Activated T-cell treated with anti-CD3 and anti-CD28 coated beads, Interleukin-2, amount 50 U/mL, for 24 hours (primary cell): Measurements from ENCODE around the gene PCDHA10.
"Not testable (repeated sequence)": the region's sequence is repeated elsewhere in the genome, so short reads cannot be mapped to it uniquely, and the experiment has no call there.

Experiments used
- DNase-seq: peaks from one replicate; pipeline ENCODE4 v3.0.0-alpha.2; 2020
- H3K27ac Mint-ChIP-seq: 2 replicates; pipeline ENCODE4 v1.8.0; 2020; ENCODE audit warnings: mild to moderate bottlenecking, mixed read lengths
- H3K27me3 Mint-ChIP-seq: 2 replicates; pipeline ENCODE4 v1.8.0; 2020; ENCODE audit warnings: mixed read lengths
- H3K36me3 Mint-ChIP-seq: 2 replicates; pipeline ENCODE4 v1.8.0; 2020; ENCODE audit warnings: low read depth, mixed read lengths
- H3K4me1 Mint-ChIP-seq: 2 replicates; pipeline ENCODE4 v1.8.0; 2020; ENCODE audit warnings: low read depth, mixed read lengths
- H3K4me3 Mint-ChIP-seq: 2 replicates; pipeline ENCODE4 v1.8.0; 2020; ENCODE audit warnings: mild to moderate bottlenecking, moderate library complexity, mixed read lengths
- H3K9me3 Mint-ChIP-seq: 2 replicates; pipeline ENCODE4 v1.8.0; 2020; ENCODE audit warnings: mixed read lengths

PCDHA10 gene

DNA sequence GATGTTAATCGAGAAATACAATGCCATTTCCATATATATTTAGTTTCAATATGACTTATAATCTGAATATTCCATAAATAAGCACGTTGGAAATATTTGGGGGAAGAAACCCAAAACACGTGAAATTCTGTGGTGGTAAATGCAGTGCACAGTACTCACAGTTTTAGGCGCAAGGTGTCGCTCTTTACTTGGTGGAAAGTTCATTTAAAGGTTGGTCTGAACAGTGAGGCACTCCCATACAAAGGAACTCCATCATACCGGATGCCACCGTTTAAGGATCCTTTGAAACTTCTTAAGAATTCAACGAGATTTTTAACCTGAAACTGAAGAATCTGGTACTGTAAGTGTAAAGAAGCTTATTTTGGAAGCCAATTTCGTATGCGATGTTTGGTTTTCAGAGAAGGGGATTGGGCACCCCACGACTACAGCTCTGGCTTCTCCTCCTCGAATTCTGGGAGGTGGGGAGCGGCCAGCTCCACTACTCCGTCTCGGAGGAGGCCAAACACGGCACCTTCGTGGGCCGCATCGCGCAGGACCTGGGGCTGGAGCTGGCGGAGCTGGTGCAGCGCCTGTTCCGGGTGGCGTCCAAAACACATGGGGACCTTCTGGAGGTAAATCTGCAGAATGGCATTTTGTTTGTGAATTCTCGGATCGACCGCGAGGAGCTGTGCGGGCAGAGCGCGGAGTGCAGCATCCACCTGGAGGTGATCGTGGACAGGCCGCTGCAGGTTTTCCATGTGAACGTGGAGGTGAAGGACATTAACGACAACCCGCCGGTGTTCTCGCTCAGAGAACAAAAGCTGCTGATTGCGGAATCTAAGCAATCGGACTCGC, 13.2 kb downstream of the PCDHA10 start, which contains the start of gene PCDHA11:
TSS of gene PCDHA11 (plus strand) at position 237 of the 834 bp plus-strand sequence. CDS start at position 384, 147 bp downstream.
- H3K9me3 Mint-ChIP-seq, result peaks cover 16% of the 10 kb centered on the region
- peaks cover 44% of the 10 kb centered on the region for H3K27me3 Mint-ChIP-seq
- peaks cover 7% of the 10 kb centered on the region for H3K36me3 Mint-ChIP-seq
- no peak for DNase-seq
- H3K4me1 Mint-ChIP-seq, result no peaks in the 10 kb centered on the region
- no peak within 1 kb of the TSS for H3K27ac Mint-ChIP-seq
- H3K4me3 Mint-ChIP-seq, result no peak within 1 kb of the TSS

DNA sequence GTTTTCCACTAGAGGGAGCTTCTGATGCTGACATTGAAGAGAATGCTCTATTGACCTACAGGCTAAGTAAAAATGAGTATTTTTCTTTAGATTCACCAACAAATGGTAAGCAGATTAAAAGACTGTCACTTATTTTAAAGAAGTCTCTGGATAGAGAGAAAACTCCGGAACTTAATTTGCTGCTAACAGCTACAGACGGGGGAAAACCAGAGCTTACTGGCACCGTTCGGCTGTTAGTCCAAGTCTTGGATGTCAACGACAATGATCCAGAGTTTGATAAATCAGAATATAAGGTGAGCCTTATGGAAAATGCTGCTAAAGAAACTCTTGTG, 13.8 kb downstream of the PCDHA10 start:
- H3K27ac Mint-ChIP-seq, result no peak overlapping the region
- no peaks in the 10 kb centered on the region for H3K4me1 Mint-ChIP-seq
- DNase-seq, result no peak
- peaks cover 47% of the 10 kb centered on the region for H3K27me3 Mint-ChIP-seq
- H3K4me3 Mint-ChIP-seq, result no peak overlapping the region
- H3K9me3 Mint-ChIP-seq, result peaks cover 21% of the 10 kb centered on the region
- peaks cover 7% of the 10 kb centered on the region for H3K36me3 Mint-ChIP-seq

DNA sequence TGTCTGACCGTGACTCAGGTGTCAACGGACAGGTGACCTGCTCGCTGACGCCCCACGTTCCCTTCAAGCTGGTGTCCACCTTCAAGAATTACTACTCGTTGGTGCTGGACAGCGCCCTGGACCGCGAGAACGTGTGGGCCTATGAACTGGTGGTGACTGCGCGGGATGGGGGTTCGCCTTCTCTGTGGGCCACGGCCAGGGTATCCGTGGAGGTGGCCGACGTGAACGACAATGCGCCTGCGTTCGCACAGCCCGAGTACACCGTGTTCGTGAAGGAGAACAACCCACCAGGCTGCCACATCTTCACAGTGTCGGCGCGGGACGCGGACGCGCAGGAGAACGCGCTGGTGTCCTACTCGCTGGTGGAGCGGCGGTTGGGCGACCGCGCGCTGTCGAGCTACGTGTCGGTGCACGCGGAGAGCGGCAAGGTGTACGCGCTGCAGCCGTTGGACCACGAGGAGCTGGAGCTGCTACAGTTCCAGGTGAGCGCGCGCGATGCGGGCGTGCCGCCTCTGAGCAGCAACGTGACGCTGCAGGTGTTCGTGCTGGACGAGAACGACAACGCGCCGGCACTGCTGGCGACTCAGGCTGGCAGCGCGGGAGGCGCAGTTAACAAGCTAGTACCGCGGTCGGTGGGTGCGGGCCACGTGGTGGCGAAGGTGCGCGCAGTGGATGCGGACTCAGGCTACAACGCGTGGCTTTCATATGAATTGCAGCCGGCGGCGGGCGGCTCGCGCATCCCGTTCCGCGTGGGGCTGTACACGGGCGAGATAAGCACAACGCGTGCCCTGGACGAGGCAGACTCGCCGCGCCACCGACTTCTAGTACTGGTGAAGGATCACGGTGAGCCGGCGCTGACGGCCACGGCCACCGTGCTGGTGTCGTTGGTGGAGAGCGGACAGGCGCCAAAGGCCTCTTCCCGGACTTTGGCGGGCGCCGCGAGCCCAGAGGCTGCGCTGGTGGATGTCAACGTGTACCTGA, 14.8 kb downstream of the PCDHA10 start:
- H3K4me3 Mint-ChIP-seq, result no peak overlapping the region

GRCh38 chr5:140875085-140876065, 19.7 kb downstream of the PCDHA10 start, which contains the start of gene PCDHA12:
PCDHA12 (plus strand) TSS chr5:140875308; CDS start chr5:140875473, 165 bp downstream.
- H3K9me3 Mint-ChIP-seq, result peaks cover 37% of the 10 kb centered on the region
- H3K4me3 Mint-ChIP-seq, result no peak within 1 kb of the TSS
- peaks cover 57% of the 10 kb centered on the region for H3K27me3 Mint-ChIP-seq

More for the DNA sequence above, 14.8 kb downstream of the PCDHA10 start:
- H3K27ac Mint-ChIP-seq, result no peak overlapping the region
- no peak for DNase-seq
- H3K4me1 Mint-ChIP-seq, result no peaks in the 10 kb centered on the region
- peaks cover 54% of the 10 kb centered on the region for H3K27me3 Mint-ChIP-seq
- H3K9me3 Mint-ChIP-seq, result peaks cover 27% of the 10 kb centered on the region
- peaks cover 7% of the 10 kb centered on the region for H3K36me3 Mint-ChIP-seq

DNA sequence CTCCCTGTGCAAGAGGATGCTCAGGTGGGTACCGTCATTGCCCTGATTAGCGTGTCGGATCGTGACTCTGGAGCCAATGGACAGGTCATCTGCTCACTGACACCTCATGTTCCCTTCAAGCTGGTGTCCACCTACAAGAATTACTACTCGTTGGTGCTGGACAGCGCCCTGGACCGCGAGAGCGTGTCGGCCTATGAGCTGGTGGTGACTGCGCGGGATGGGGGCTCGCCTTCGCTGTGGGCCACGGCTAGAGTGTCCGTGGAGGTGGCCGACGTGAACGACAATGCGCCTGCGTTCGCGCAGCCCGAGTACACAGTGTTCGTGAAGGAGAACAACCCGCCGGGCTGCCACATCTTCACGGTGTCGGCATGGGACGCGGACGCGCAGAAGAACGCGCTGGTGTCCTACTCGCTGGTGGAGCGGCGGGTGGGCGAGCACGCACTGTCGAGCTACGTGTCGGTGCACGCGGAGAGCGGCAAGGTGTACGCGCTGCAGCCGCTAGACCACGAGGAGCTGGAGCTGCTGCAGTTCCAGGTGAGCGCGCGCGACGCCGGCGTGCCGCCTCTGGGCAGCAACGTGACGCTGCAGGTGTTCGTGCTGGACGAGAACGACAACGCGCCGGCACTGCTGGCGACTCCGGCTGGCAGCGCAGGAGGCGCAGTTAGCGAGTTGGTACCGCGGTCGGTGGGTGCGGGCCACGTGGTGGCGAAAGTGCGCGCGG, 21.0 kb downstream of the PCDHA10 start:
- not testable (repeated sequence) for H3K4me3 Mint-ChIP-seq, DNase-seq, H3K27ac Mint-ChIP-seq, H3K4me1 Mint-ChIP-seq, H3K36me3 Mint-ChIP-seq
- peaks cover 41% of the 10 kb centered on the region for H3K9me3 Mint-ChIP-seq
- peaks cover 58% of the 10 kb centered on the region for H3K27me3 Mint-ChIP-seq

More at GRCh38 chr5:140875085-140876065, 19.7 kb downstream of the PCDHA10 start, which contains the start of gene PCDHA12:
- DNase-seq, result no peak
- H3K4me1 Mint-ChIP-seq, result no peaks in the 10 kb centered on the region
- peaks cover 3% of the 10 kb centered on the region for H3K36me3 Mint-ChIP-seq
- no peak within 1 kb of the TSS for H3K27ac Mint-ChIP-seq

GRCh38 chr5:140877262-140877581, 21.5 kb downstream of the PCDHA10 start:
- Mint-ChIP-seq H3K4me1 (no peaks in the 10 kb centered on the region), H3K27ac (no peak overlapping the region), H3K36me3 (peaks cover 3% of the 10 kb centered on the region), H3K4me3 (no peak overlapping the region), H3K9me3 (peaks cover 42% of the 10 kb centered on the region), H3K27me3 (peaks cover 60% of the 10 kb centered on the region)
- DNase-seq, result no peak

- no peak for DNase-seq
- no peak within 1 kb of the TSS for H3K27ac Mint-ChIP-seq
- no peak within 1 kb of the TSS for H3K4me3 Mint-ChIP-seq
- H3K9me3 Mint-ChIP-seq, result peaks cover 25% of the 10 kb centered on the region
- no peaks in the 10 kb centered on the region for H3K4me1 Mint-ChIP-seq
- peaks cover 5% of the 10 kb centered on the region for H3K36me3 Mint-ChIP-seq
- peaks cover 37% of the 10 kb centered on the region for H3K27me3 Mint-ChIP-seq
Observed at GRCh38 chr5:140881889-140882590, 26.3 kb downstream of the PCDHA10 start, which contains the start of gene PCDHA13. PCDHA13 (plus strand) TSS chr5:140882124; CDS start chr5:140882269, 145 bp downstream.

GRCh38 chr5:140882591-140882899, 26.8 kb downstream of the PCDHA10 start:
- Mint-ChIP-seq H3K9me3 (peaks cover 28% of the 10 kb centered on the region), H3K36me3 (peaks cover 5% of the 10 kb centered on the region), H3K27me3 (peaks cover 32% of the 10 kb centered on the region), H3K4me3 (no peak overlapping the region), H3K4me1 (no peaks in the 10 kb centered on the region), H3K27ac (no peak overlapping the region)
- no peak for DNase-seq

- DNase-seq, result no peak
- no peaks in the 10 kb centered on the region for H3K4me1 Mint-ChIP-seq
- H3K36me3 Mint-ChIP-seq, result peaks cover 5% of the 10 kb centered on the region
- no peak overlapping the region for H3K4me3 Mint-ChIP-seq
- no peak overlapping the region for H3K27ac Mint-ChIP-seq
- peaks cover 23% of the 10 kb centered on the region for H3K9me3 Mint-ChIP-seq
- peaks cover 29% of the 10 kb centered on the region for H3K27me3 Mint-ChIP-seq
Observed at GRCh38 chr5:140883373-140883772, 27.7 kb downstream of the PCDHA10 start.

GRCh38 chr5:140883927-140884697, 28.4 kb downstream of the PCDHA10 start:
- Mint-ChIP-seq H3K4me1 (no peaks in the 10 kb centered on the region), H3K27ac (no peak overlapping the region), H3K4me3 (no peak overlapping the region), H3K27me3 (peaks cover 29% of the 10 kb centered on the region), H3K9me3 (peaks cover 23% of the 10 kb centered on the region), H3K36me3 (peaks cover 5% of the 10 kb centered on the region)
- no peak for DNase-seq

DNA sequence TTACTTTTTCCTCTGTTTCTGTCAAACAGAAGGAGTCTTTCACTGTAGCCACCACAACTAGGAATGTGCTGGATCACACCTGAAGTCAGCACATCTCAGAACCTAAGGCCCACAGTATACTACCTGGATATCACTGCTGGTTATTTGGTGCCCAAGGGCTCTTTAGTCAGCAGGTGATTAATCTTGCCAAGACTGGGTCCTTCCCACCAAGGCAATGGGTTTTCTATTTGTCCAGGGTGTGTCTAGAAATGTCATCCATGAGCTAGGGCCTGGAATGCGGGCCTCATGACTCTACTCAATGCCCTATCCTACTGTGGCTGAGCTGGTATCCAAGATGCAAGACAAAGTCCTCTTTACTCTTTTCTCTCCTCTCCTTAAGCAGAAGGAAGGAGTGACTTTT, 60.6 kb downstream of the PCDHA10 start:
- no peak overlapping the region for H3K27ac Mint-ChIP-seq
- H3K4me1 Mint-ChIP-seq, result no peaks in the 10 kb centered on the region
- H3K9me3 Mint-ChIP-seq, result peaks cover 3% of the 10 kb centered on the region
- H3K27me3 Mint-ChIP-seq, result peaks cover 6% of the 10 kb centered on the region
- no peak for DNase-seq
- no peak overlapping the region for H3K4me3 Mint-ChIP-seq
- H3K36me3 Mint-ChIP-seq, result no peaks in the 10 kb centered on the region
